HL-60 (cell line): ENCODE data around the gene NEU2.
A peak's percentile ranks its signal among the peaks of the same experiment; 100 is the strongest.

Experiments
- DNase-seq, 2 experiments: peaks; one replicate each; pipeline ENCODE4 v3.0.0-alpha.2; 2010 to 2020; ENCODE audit warnings: low read depth in 1 of 2, low spot score in 1 of 2
- H3K27ac ChIP-seq: fragments of 250-450 bp; sonication (Bioruptor Pico); replicated peaks from 2 replicates; pipeline ENCODE4 v1.5.1; 2020; ENCODE audit warnings: mild to moderate bottlenecking, moderate library complexity
- H3K27me3 ChIP-seq: fragments of 250-450 bp; sonication (Bioruptor Pico); 2 replicates; pipeline ENCODE4 v1.5.1; 2021; ENCODE audit warnings: mild to moderate bottlenecking, moderate library complexity; ENCODE audit not compliant: insufficient read depth, poor library complexity, severe bottlenecking
- H3K4me3 ChIP-seq: replicated peaks from 2 replicates; pipeline ENCODE4 v1.5.1; 2011; ENCODE audit warnings: mild to moderate bottlenecking, control low read depth, low read length; ENCODE audit not compliant: insufficient read depth
- GABPA ChIP-seq: IDR thresholded peaks from 2 replicates; pipeline ENCODE4 v1.6.1; 2012; ENCODE audit warnings: low read depth
- POLR2AphosphoS5 ChIP-seq: IDR thresholded peaks from 2 replicates; pipeline ENCODE4 v1.6.1; 2012; ENCODE audit warnings: low read depth
- SPI1 ChIP-seq: IDR thresholded peaks from 2 replicates; pipeline ENCODE4 v1.6.1; 2012; ENCODE audit warnings: low read depth, mild to moderate bottlenecking, borderline replicate concordance
- TF ChIP-seq, protein P1 (sequence below): IDR thresholded peaks from 2 replicates; pipeline ENCODE4 v1.6.1; 2012; ENCODE audit warnings: low read depth; ENCODE audit not compliant: insufficient replicate concordance
- TF ChIP-seq, protein P2 (sequence below): IDR thresholded peaks from one replicate; pipeline ENCODE4 v1.5.1; 2011; ENCODE audit warnings: low read length, control low read depth, inconsistent platforms; ENCODE audit not compliant: insufficient read depth

The NEU2 gene

DNA sequence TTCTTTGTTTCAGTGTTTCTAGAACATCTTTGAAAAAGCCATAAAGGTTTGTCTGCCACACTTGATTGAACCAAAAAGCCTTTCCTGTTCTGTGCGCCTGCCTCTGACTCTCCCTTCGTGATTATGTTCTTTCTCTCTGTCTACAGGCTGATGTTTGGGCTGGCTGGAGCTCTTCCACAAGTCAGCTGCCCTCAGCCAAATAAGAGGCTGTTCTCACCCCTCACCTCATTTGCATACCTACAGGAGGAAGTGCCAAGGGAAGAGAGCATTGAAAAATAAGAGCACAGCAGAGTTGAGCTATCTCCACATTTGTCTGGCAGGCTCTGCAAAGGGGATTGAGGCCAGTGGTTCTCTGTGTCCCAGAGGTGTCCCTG lies 43.5 kb downstream of the NEU2 start:
- Histone ChIP-seq H3K27me3 (no peaks in the 10 kb centered on the region), H3K27ac (peak overlapping the region; percentile 69), H3K4me3 (no peak overlapping the region)
- peak in 1 of 2 experiments; percentile 78 for DNase-seq
- TF ChIP-seq SPI1 (peak; percentile 94), POLR2AphosphoS5 (no peak)
- TF ChIP-seq, protein P1, sequence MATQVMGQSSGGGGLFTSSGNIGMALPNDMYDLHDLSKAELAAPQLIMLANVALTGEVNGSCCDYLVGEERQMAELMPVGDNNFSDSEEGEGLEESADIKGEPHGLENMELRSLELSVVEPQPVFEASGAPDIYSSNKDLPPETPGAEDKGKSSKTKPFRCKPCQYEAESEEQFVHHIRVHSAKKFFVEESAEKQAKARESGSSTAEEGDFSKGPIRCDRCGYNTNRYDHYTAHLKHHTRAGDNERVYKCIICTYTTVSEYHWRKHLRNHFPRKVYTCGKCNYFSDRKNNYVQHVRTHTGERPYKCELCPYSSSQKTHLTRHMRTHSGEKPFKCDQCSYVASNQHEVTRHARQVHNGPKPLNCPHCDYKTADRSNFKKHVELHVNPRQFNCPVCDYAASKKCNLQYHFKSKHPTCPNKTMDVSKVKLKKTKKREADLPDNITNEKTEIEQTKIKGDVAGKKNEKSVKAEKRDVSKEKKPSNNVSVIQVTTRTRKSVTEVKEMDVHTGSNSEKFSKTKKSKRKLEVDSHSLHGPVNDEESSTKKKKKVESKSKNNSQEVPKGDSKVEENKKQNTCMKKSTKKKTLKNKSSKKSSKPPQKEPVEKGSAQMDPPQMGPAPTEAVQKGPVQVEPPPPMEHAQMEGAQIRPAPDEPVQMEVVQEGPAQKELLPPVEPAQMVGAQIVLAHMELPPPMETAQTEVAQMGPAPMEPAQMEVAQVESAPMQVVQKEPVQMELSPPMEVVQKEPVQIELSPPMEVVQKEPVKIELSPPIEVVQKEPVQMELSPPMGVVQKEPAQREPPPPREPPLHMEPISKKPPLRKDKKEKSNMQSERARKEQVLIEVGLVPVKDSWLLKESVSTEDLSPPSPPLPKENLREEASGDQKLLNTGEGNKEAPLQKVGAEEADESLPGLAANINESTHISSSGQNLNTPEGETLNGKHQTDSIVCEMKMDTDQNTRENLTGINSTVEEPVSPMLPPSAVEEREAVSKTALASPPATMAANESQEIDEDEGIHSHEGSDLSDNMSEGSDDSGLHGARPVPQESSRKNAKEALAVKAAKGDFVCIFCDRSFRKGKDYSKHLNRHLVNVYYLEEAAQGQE: no peak
- TF ChIP-seq, protein P2, sequence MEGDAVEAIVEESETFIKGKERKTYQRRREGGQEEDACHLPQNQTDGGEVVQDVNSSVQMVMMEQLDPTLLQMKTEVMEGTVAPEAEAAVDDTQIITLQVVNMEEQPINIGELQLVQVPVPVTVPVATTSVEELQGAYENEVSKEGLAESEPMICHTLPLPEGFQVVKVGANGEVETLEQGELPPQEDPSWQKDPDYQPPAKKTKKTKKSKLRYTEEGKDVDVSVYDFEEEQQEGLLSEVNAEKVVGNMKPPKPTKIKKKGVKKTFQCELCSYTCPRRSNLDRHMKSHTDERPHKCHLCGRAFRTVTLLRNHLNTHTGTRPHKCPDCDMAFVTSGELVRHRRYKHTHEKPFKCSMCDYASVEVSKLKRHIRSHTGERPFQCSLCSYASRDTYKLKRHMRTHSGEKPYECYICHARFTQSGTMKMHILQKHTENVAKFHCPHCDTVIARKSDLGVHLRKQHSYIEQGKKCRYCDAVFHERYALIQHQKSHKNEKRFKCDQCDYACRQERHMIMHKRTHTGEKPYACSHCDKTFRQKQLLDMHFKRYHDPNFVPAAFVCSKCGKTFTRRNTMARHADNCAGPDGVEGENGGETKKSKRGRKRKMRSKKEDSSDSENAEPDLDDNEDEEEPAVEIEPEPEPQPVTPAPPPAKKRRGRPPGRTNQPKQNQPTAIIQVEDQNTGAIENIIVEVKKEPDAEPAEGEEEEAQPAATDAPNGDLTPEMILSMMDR: no peak

DNA sequence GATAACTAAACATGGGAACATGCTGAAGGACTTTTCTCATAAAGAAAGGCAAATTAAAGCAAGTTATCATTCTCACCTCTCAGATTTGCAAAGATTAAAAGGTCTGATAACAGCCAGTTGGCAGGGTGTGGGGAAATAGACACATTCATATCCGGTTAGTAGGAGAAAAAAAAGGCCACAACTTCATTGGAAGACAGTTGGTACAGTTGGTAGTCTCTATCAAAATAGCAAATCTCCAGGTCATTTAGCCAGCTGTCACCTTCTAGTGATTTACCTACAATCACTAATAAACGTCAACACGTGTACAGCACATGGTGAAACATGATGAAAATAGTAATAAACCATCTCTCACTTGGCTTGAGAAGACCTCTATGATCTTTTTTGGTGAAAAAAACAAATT lies 44.3 kb downstream of the NEU2 start:
- Histone ChIP-seq H3K4me3 (no peak overlapping the region), H3K27ac (peak overlapping the region; percentile 69), H3K27me3 (no peaks in the 10 kb centered on the region)
- peak in 1 of 2 experiments; percentile 35 for DNase-seq
- no peak for TF ChIP-seq GABPA
- no peak for TF ChIP-seq SPI1
- TF ChIP-seq POLR2AphosphoS5: no peak
- TF ChIP-seq, protein P2: no peak
- TF ChIP-seq, protein P1: no peak

DNA sequence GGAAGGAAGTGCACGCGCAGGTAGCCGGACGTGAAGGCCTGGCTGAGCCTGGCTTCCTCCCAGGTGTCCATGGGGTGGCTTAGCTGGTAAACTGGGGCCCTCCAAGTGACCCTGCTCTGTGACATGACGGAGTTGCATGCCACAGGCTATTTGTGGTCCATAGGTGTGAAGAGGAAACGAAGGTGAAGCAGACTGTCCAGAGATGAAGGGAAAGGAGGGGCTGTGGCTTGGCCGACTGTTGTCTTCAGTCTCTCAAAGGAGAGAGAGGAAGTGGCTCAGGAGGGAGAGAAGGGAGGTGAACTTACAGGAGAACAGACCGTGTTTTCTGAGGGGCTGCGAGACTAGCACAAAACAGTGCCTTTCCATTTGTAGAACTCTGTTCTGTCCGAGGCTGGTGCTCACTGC lies 47.0 kb downstream of the NEU2 start:
- Histone ChIP-seq H3K27me3 (no peaks in the 10 kb centered on the region), H3K27ac (peak overlapping the region; percentile 50), H3K4me3 (no peak overlapping the region)
- peak in 1 of 2 experiments; percentile 46 for DNase-seq
- TF ChIP-seq SPI1: peak; percentile 88
- TF ChIP-seq GABPA: no peak
- TF ChIP-seq, protein P2: no peak
- no peak; the same call in 1 of the 2 replicates for TF ChIP-seq POLR2AphosphoS5
